LNCaP clone FGC (cell line): ENCODE data around the gene THBS2.

Source experiments
- DNase-seq: peaks from one replicate; pipeline ENCODE4 v3.0.0-alpha.2; 2011; ENCODE audit warnings: low read depth
- H3K4me3 ChIP-seq: 2 replicates; pipeline ENCODE4 v1.5.1; 2011; ENCODE audit warnings: mild to moderate bottlenecking, low read depth, low read length, control low read depth
- CTCF ChIP-seq: IDR thresholded peaks from 2 replicates; pipeline ENCODE4 v1.5.1; 2012; ENCODE audit warnings: mild to moderate bottlenecking; ENCODE audit not compliant: control insufficient read depth, insufficient read depth; ENCODE audit errors: extremely low read depth

The THBS2 gene

DNA sequence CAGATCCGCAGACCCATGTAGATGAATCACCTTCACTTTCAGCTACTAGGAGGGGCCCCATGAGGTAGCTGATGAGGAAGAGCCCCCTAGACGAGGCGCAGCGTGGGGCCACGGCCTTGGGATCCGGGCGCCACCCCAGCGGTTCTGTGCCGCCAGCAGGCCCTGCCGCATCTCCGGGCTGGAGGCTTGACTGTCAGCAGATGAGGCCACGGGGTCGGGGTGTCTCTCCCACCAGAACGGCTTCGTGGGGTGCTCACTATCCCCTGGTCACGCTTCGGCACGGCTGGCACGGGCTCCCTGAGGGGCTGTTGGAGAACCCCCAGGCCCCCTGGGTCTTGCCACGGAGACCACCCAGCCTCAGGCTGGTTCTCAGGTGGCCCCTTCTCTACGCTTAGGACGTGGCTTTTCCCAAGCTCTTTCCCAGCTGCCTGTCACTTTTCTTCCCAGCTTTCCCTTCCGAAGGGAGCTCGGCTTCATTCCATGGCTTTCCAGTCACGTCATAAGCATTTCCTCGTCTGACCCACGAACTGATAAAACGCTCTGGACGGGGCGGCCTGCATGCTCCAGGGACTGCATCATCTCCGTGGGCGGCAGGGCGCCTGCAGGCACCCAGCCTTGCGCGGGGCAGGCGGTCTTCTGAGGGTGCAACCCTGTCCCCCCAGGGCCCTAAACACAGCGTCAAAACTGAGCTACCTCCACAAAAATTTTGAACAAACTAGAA, 85.9 kb downstream of the THBS2 start:
- no peak overlapping the region for H3K4me3 ChIP-seq
- DNase-seq: no peak
- no peak for TF ChIP-seq CTCF

DNA sequence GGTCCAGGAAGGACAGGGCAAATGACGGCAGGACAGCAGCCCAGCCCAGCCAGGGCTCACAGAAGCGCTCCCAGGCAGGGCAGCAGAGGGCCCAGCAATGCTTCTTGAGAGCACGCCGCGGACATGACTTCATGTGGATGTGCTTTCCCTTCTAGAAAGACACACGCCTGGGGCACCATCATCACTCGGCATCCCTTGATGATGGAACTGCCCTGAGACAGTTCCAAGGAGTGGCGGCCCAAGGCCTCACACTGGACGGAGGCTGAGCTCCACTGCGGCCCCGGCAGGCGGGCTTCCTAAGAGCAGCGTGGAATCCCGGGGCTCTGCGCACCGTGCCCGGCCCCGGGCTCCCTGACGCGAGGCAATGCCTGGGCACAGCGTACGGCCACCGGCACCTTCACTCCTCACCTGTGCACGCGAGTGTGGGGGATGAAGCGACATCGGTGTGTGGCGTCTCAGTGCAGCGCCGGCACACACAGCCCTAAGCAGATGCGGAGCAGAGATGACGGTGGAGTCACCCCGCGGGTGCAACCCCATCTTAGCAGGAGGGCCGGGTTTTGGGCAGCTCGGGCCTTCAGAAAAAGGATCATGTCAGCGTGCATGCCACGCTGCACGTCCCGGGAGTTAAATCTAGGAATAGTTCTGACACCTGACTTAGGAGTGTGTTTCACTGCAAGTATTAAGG, 86.6 kb downstream of the THBS2 start:
- H3K4me3 ChIP-seq: no peak overlapping the region
- no peak for DNase-seq
- no peak for TF ChIP-seq CTCF
